Measurements from ENCODE around the gene TMEM52. TPM values are rescaled to one million over a fixed set of nuclear protein-coding genes. Genes with fewer than 3 reads are reported as not detected.

The TMEM52 gene
- total and polyA plus RNA-seq, 2 experiments from 2014 or later = 0.40 TPM; not detected in 1

- no peak for DNase-seq
- in situ Hi-C loops (cut with MboI) = no loop called here
- peaks cover 48% of the 10 kb centered on the region for H3F3A ChIP-seq (ENCODE audit: insufficient read depth)
- no peak overlapping the region for H3K4me3 ChIP-seq
- no peak overlapping the region for H3K4me2 ChIP-seq (ENCODE audit: unreplicated experiment)
- no peak overlapping the region for H3K9ac ChIP-seq
- H4K20me1 ChIP-seq (ENCODE audit: insufficient read depth) = peaks cover 87% of the 10 kb centered on the region
- H3K27ac ChIP-seq = no peak overlapping the region
- H2AFZ ChIP-seq = no peak overlapping the region
- no peaks in the 10 kb centered on the region for H3K9me2 ChIP-seq (ENCODE audit: insufficient read depth)
- peaks cover 10% of the 10 kb centered on the region; the same call in 1 of the 2 replicates for H3K36me3 ChIP-seq (ENCODE audit: low read depth)
- WGBS, 2 experiments (ENCODE audit: low coverage in 1 of 2, low lambda C conversion rate in 2 of 2, missing lambda C conversion rate in 2 of 2) = 79 to 93% methylated on average over 2 of the region's 2 CpGs
- no peaks in the 10 kb centered on the region for H3K27me3 ChIP-seq (replicated peaks; ENCODE audit: insufficient read depth)
- H3K9me3 ChIP-seq (ENCODE audit: low read depth) = no peaks in the 10 kb centered on the region
- TF ChIP-seq EZH2 (IDR thresholded peaks at IDR 0.05; ENCODE audit: insufficient read depth, poor library complexity, severe bottlenecking) = no peak
- no peak for TF ChIP-seq EZH2phosphoT487 (IDR thresholded peaks at IDR 0.05; ENCODE audit: insufficient read depth, low read depth)
- H3K79me2 ChIP-seq (ENCODE audit: insufficient read depth) = peaks cover 100% of the 10 kb centered on the region
- H3K4me1 ChIP-seq (ENCODE audit: insufficient read depth) = peaks cover 28% of the 10 kb centered on the region
Measured at GRCh38 chr1:1873186-1873585, 45.9 kb downstream of the TMEM52 start.

GRCh38 chr1:1872329-1872994, 46.6 kb downstream of the TMEM52 start:
- no peak for DNase-seq
- Histone ChIP-seq H3K79me2 (ENCODE audit: insufficient read depth) (peaks cover 100% of the 10 kb centered on the region), H4K20me1 (ENCODE audit: insufficient read depth) (peaks cover 87% of the 10 kb centered on the region), H3K27ac (no peak overlapping the region), H3K9me3 (ENCODE audit: low read depth) (no peaks in the 10 kb centered on the region), H2AFZ (no peak overlapping the region), H3K4me2 (ENCODE audit: unreplicated experiment) (no peak overlapping the region), H3F3A (ENCODE audit: insufficient read depth) (peaks cover 54% of the 10 kb centered on the region), H3K4me1 (ENCODE audit: insufficient read depth) (peaks cover 25% of the 10 kb centered on the region), H3K4me3 (no peak overlapping the region), H3K36me3 (ENCODE audit: low read depth) (peaks cover 10% of the 10 kb centered on the region; the same call in 1 of the 2 replicates), H3K27me3 (replicated peaks; ENCODE audit: insufficient read depth) (no peaks in the 10 kb centered on the region), H3K9ac (no peak overlapping the region), H3K9me2 (ENCODE audit: insufficient read depth) (no peaks in the 10 kb centered on the region)
- in situ Hi-C loops (cut with MboI) = no loop called here
- no peak for TF ChIP-seq EZH2phosphoT487 (IDR thresholded peaks at IDR 0.05; ENCODE audit: insufficient read depth, low read depth)
- TF ChIP-seq EZH2 (IDR thresholded peaks at IDR 0.05; ENCODE audit: insufficient read depth, poor library complexity, severe bottlenecking) = no peak
- 83 to 84% methylated on average over 11 of the region's 11 CpGs for WGBS, 2 experiments (ENCODE audit: low coverage in 1 of 2, low lambda C conversion rate in 2 of 2, missing lambda C conversion rate in 2 of 2)

- no peak overlapping the region for H3K9ac ChIP-seq
- H3K4me2 ChIP-seq (ENCODE audit: unreplicated experiment) = no peak overlapping the region
- H3K36me3 ChIP-seq (ENCODE audit: low read depth) = peaks cover 10% of the 10 kb centered on the region; the same call in 1 of the 2 replicates
- H4K20me1 ChIP-seq (ENCODE audit: insufficient read depth) = peaks cover 84% of the 10 kb centered on the region
- H3K27me3 ChIP-seq (replicated peaks; ENCODE audit: insufficient read depth) = no peaks in the 10 kb centered on the region
- TF ChIP-seq EZH2phosphoT487 (IDR thresholded peaks at IDR 0.05; ENCODE audit: insufficient read depth, low read depth) (no peak), EZH2 (IDR thresholded peaks at IDR 0.05; ENCODE audit: insufficient read depth, poor library complexity, severe bottlenecking) (no peak)
- 0 out of 2 replicates have a peak, but pooled peaks cover 9% of the 10 kb centered on the region for H3K4me1 ChIP-seq (ENCODE audit: insufficient read depth)
- no peaks in the 10 kb centered on the region for H3K9me2 ChIP-seq (ENCODE audit: insufficient read depth)
- no peak overlapping the region for H3K4me3 ChIP-seq
- H2AFZ ChIP-seq = no peak overlapping the region
- peaks cover 100% of the 10 kb centered on the region for H3K79me2 ChIP-seq (ENCODE audit: insufficient read depth)
- DNase-seq = no peak
- H3F3A ChIP-seq (ENCODE audit: insufficient read depth) = peaks cover 33% of the 10 kb centered on the region; the same call in 1 of the 2 replicates
- no peak overlapping the region for H3K27ac ChIP-seq
- H3K9me3 ChIP-seq (ENCODE audit: low read depth) = no peaks in the 10 kb centered on the region
- in situ Hi-C loops (cut with MboI) = no loop called here
- WGBS, 2 experiments (ENCODE audit: low coverage in 1 of 2, low lambda C conversion rate in 2 of 2, missing lambda C conversion rate in 2 of 2) = 68 to 75% methylated on average over 4 of the region's 4 CpGs
Measured at GRCh38 chr1:1869469-1869868, 49.6 kb downstream of the TMEM52 start.

Other genes with a start within 250 kb of the TMEM52 start
- 32.5 and 38.3 TPM in 2 replicates for gene SLC35E2B, start 226.5 kb downstream of the TMEM52 start, total RNA-seq (2014; rRNA removed; shearing (Covaris generic))
- 22.2 and 23.4 TPM in 2 replicates for gene SLC35E2B, start 226.5 kb downstream of the TMEM52 start, polyA plus RNA-seq (2016; fragmentation: Nextera tagmentation; extraction: Ambion mirVana)
- gene CDK11A, start 194.9 kb downstream of the TMEM52 start, total RNA-seq (2014; rRNA removed; shearing (Covaris generic)) = 5.1 and 14.4 TPM in 2 replicates
- 18.9 and 20.0 TPM in 2 replicates for gene CDK11A, start 194.9 kb downstream of the TMEM52 start, polyA plus RNA-seq (2016; fragmentation: Nextera tagmentation; extraction: Ambion mirVana)
- 43.0 and 45.4 TPM in 2 replicates for gene NADK, start 140.8 kb downstream of the TMEM52 start, total RNA-seq (2014; rRNA removed; shearing (Covaris generic))
- 43.1 and 43.9 TPM in 2 replicates for gene NADK, start 140.8 kb downstream of the TMEM52 start, polyA plus RNA-seq (2016; fragmentation: Nextera tagmentation; extraction: Ambion mirVana)
- gene GNB1, start 28.2 kb downstream of the TMEM52 start, total RNA-seq (2014; rRNA removed; shearing (Covaris generic)) = 87.6 and 97.7 TPM in 2 replicates
- 92.0 and 148 TPM in 2 replicates for gene GNB1, start 28.2 kb downstream of the TMEM52 start, polyA plus RNA-seq (2016; fragmentation: Nextera tagmentation; extraction: Ambion mirVana)
- 0.11 and 0.51 TPM in 2 replicates for gene CALML6, start 4.0 kb downstream of the TMEM52 start, total RNA-seq (2014; rRNA removed; shearing (Covaris generic))
- not detected in 2 replicates for gene CALML6, start 4.0 kb downstream of the TMEM52 start, polyA plus RNA-seq (2016; fragmentation: Nextera tagmentation; extraction: Ambion mirVana)
- gene CFAP74, start 84.5 kb upstream of the TMEM52 start, total RNA-seq (2014; rRNA removed; shearing (Covaris generic)) = not detected in 2 replicates
- gene CFAP74, start 84.5 kb upstream of the TMEM52 start, polyA plus RNA-seq (2016; fragmentation: Nextera tagmentation; extraction: Ambion mirVana) = not detected in 2 replicates
- not detected in 2 replicates for gene GABRD, start 100.1 kb upstream of the TMEM52 start, total RNA-seq (2014; rRNA removed; shearing (Covaris generic))
- not detected in 2 replicates for gene GABRD, start 100.1 kb upstream of the TMEM52 start, polyA plus RNA-seq (2016; fragmentation: Nextera tagmentation; extraction: Ambion mirVana)
- 0.63 and 1.4 TPM in 2 replicates for gene PRKCZ, start 131.1 kb upstream of the TMEM52 start, total RNA-seq (2014; rRNA removed; shearing (Covaris generic))
- gene PRKCZ, start 131.1 kb upstream of the TMEM52 start, polyA plus RNA-seq (2016; fragmentation: Nextera tagmentation; extraction: Ambion mirVana) = 2.8 and 3.4 TPM in 2 replicates